Measurements from ENCODE around the gene CTDSP2. TPM values are rescaled to one million over a fixed set of nuclear protein-coding genes. Genes with fewer than 3 reads are reported as not detected.
"Not testable (repeated sequence)": the region's sequence is repeated elsewhere in the genome, so short reads cannot be mapped to it uniquely, and the experiment has no call there.

CTDSP2 gene
- total RNA-seq, 1 donor from 2014 or later, result 87.1 TPM

GRCh38 chr12:57882575-57882974 is 36.0 kb upstream of the CTDSP2 start:
- no peak overlapping the region for H3K27ac Mint-ChIP-seq (ENCODE audit: unreplicated experiment)
- no peaks in the 10 kb centered on the region for H3K36me3 Mint-ChIP-seq (ENCODE audit: low read depth, unreplicated experiment)
- peaks cover 6% of the 10 kb centered on the region for H3K9me3 Mint-ChIP-seq (ENCODE audit: unreplicated experiment)
- Histone ChIP-seq H3K9ac (ENCODE audit: low read length) (no peak overlapping the region), H4K20me1 (ENCODE audit: insufficient read depth, low read length) (no peaks in the 10 kb centered on the region), H3K79me2 (ENCODE audit: insufficient read depth, low read length) (no peaks in the 10 kb centered on the region), H3K4me3 (ENCODE audit: insufficient read depth, low read depth, low read length) (no peak overlapping the region), H3K27me3 (ENCODE audit: insufficient read depth, low read length) (no peaks in the 10 kb centered on the region), H3K4me1 (ENCODE audit: insufficient read depth, low read length) (peaks cover 10% of the 10 kb centered on the region), H3K9me3 (ENCODE audit: insufficient read depth, low read depth, low read length) (no peaks in the 10 kb centered on the region), H2AFZ (ENCODE audit: low read depth, low read length) (no peak overlapping the region), H3K4me2 (ENCODE audit: low read length) (no peak overlapping the region), H3K27ac (ENCODE audit: low read depth, low read length) (no peak overlapping the region), H3K36me3 (ENCODE audit: insufficient read depth, low read length) (no peaks in the 10 kb centered on the region)
- peaks cover 2% of the 10 kb centered on the region for H3K27me3 Mint-ChIP-seq (ENCODE audit: low read depth, unreplicated experiment)
- no peak overlapping the region for H3K4me3 Mint-ChIP-seq (ENCODE audit: unreplicated experiment)
- no peak for FAIRE-seq
- DNase-seq (ENCODE audit: low read depth), result no peak
- peaks cover 10% of the 10 kb centered on the region for H3K4me1 Mint-ChIP-seq (ENCODE audit: low read depth, unreplicated experiment)
- no peak for TF ChIP-seq CTCF (IDR thresholded peaks at IDR 0.05; ENCODE audit: insufficient read depth, low read depth, low read length)
- no peak for TF ChIP-seq EZH2 (IDR thresholded peaks at IDR 0.05; ENCODE audit: insufficient read depth, low read length)

GRCh38 chr12:57881475-57881874 is 34.9 kb upstream of the CTDSP2 start:
- no peak for FAIRE-seq
- H3K9ac ChIP-seq (ENCODE audit: low read length), result no peak overlapping the region
- no peak for TF ChIP-seq CTCF (IDR thresholded peaks at IDR 0.05; ENCODE audit: insufficient read depth, low read depth, low read length)
- TF ChIP-seq EZH2 (IDR thresholded peaks at IDR 0.05; ENCODE audit: insufficient read depth, low read length), result no peak
- H3K4me1 Mint-ChIP-seq (ENCODE audit: low read depth, unreplicated experiment), result peaks cover 4% of the 10 kb centered on the region
- no peak overlapping the region for H3K4me3 Mint-ChIP-seq (ENCODE audit: unreplicated experiment)
- no peak overlapping the region for H3K27ac Mint-ChIP-seq (ENCODE audit: unreplicated experiment)
- DNase-seq (ENCODE audit: low read depth), result no peak
- H3K9me3 Mint-ChIP-seq (ENCODE audit: unreplicated experiment), result peaks cover 6% of the 10 kb centered on the region
- no peaks in the 10 kb centered on the region for H3K36me3 Mint-ChIP-seq (ENCODE audit: low read depth, unreplicated experiment)
- H4K20me1 ChIP-seq (ENCODE audit: insufficient read depth, low read length), result no peaks in the 10 kb centered on the region
- H3K36me3 ChIP-seq (ENCODE audit: insufficient read depth, low read length), result no peaks in the 10 kb centered on the region
- no peaks in the 10 kb centered on the region for H3K9me3 ChIP-seq (ENCODE audit: insufficient read depth, low read depth, low read length)
- no peak overlapping the region for H3K27ac ChIP-seq (ENCODE audit: low read depth, low read length)
- no peak overlapping the region for H3K4me3 ChIP-seq (ENCODE audit: insufficient read depth, low read depth, low read length)
- H3K27me3 ChIP-seq (ENCODE audit: insufficient read depth, low read length), result no peaks in the 10 kb centered on the region
- peak overlapping the region; percentile 12 for H3K4me2 ChIP-seq (ENCODE audit: low read length)
- no peaks in the 10 kb centered on the region for H3K79me2 ChIP-seq (ENCODE audit: insufficient read depth, low read length)
- peaks cover 2% of the 10 kb centered on the region for H3K27me3 Mint-ChIP-seq (ENCODE audit: low read depth, unreplicated experiment)
- H3K4me1 ChIP-seq (ENCODE audit: insufficient read depth, low read length), result peaks cover 6% of the 10 kb centered on the region
- no peak overlapping the region for H2AFZ ChIP-seq (ENCODE audit: low read depth, low read length)

GRCh38 chr12:57881035-57881434 is 34.5 kb upstream of the CTDSP2 start:
- not testable (repeated sequence) for H3K36me3 Mint-ChIP-seq (ENCODE audit: low read depth, unreplicated experiment); H3K79me2 ChIP-seq (ENCODE audit: insufficient read depth, low read length)

More at GRCh38 chr12:57881035-57881434, 34.5 kb upstream of the CTDSP2 start:
- not testable (repeated sequence) for H3K27ac Mint-ChIP-seq (ENCODE audit: unreplicated experiment); H3K27me3 ChIP-seq (ENCODE audit: insufficient read depth, low read length); H3K27ac ChIP-seq (ENCODE audit: low read depth, low read length); H3K9ac ChIP-seq (ENCODE audit: low read length); FAIRE-seq; H3K9me3 Mint-ChIP-seq (ENCODE audit: unreplicated experiment); H3K4me1 ChIP-seq (ENCODE audit: insufficient read depth, low read length); H3K36me3 ChIP-seq (ENCODE audit: insufficient read depth, low read length); H2AFZ ChIP-seq (ENCODE audit: low read depth, low read length); H3K4me3 ChIP-seq (ENCODE audit: insufficient read depth, low read depth, low read length); H3K4me3 Mint-ChIP-seq (ENCODE audit: unreplicated experiment); H3K27me3 Mint-ChIP-seq (ENCODE audit: low read depth, unreplicated experiment); H4K20me1 ChIP-seq (ENCODE audit: insufficient read depth, low read length); H3K9me3 ChIP-seq (ENCODE audit: insufficient read depth, low read depth, low read length); H3K4me1 Mint-ChIP-seq (ENCODE audit: low read depth, unreplicated experiment)
- DNase-seq (ENCODE audit: low read depth), result peak; percentile 79
- peak overlapping the region; percentile 12 for H3K4me2 ChIP-seq (ENCODE audit: low read length)
